22Rv1 (cell line): ENCODE measurements around the gene TNRC6C.

Experiments used
- CTCF ChIP-seq: fragments of 450-650 bp; IDR thresholded peaks from 2 replicates; pipeline ENCODE4 v1.5.1; 2017; ENCODE audit warnings: mild to moderate bottlenecking
- ZFX ChIP-seq: fragments of 450-650 bp; IDR thresholded peaks from 2 replicates; pipeline ENCODE4 v1.6.1; 2017; ENCODE audit warnings: antibody characterized with exemption, borderline replicate concordance

GRCh38 chr17:78130437-78131101, 172.1 kb downstream of the TNRC6C start, which contains the start of gene TMC8:
- TF ChIP-seq CTCF, result no peak
- TF ChIP-seq ZFX, result no peak
